ENCODE measurements around the gene CRACR2B.

- TF ChIP-seq, protein P1, sequence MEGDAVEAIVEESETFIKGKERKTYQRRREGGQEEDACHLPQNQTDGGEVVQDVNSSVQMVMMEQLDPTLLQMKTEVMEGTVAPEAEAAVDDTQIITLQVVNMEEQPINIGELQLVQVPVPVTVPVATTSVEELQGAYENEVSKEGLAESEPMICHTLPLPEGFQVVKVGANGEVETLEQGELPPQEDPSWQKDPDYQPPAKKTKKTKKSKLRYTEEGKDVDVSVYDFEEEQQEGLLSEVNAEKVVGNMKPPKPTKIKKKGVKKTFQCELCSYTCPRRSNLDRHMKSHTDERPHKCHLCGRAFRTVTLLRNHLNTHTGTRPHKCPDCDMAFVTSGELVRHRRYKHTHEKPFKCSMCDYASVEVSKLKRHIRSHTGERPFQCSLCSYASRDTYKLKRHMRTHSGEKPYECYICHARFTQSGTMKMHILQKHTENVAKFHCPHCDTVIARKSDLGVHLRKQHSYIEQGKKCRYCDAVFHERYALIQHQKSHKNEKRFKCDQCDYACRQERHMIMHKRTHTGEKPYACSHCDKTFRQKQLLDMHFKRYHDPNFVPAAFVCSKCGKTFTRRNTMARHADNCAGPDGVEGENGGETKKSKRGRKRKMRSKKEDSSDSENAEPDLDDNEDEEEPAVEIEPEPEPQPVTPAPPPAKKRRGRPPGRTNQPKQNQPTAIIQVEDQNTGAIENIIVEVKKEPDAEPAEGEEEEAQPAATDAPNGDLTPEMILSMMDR (conservative IDR thresholded peaks at IDR 0.05; ENCODE audit: low read length) = no peak
- no peak for TF ChIP-seq EZH2phosphoT487 (IDR thresholded peaks at IDR 0.05; ENCODE audit: borderline replicate concordance)
Measured at GRCh38 chr11:866481-866880, 38.8 kb downstream of the CRACR2B start.

All from Loucy (cell line).